Forelimb muscle (tissue), 1 donor: ENCODE measurements around the gene TRABD. TPM values are rescaled to one million over a fixed set of nuclear protein-coding genes. Genes with fewer than 3 reads are reported as not detected.

Experiments
- DNase-seq: peaks from one replicate; pipeline ENCODE4 v3.0.0-alpha.2; 2013; ENCODE audit warnings: low read depth
- polyA plus RNA-seq: library from polyadenylated mRNA; unstranded; fragments of 120-200 nt; gene quantifications from one replicate; pipeline ENCODE4 v1.2.1, GENCODE V29; 2013; ENCODE audit not compliant: insufficient read length

The TRABD gene
- polyA plus RNA-seq, 1 donor = 19.5 TPM

GRCh38 chr22:50186761-50187523, 1.2 kb downstream of the TRABD start:
- DNase-seq = no peak

- no peak for DNase-seq
These were observed 2.6 kb downstream of the TRABD start for GRCh38 chr22:50188356-50188755.

- no peak for DNase-seq
These were observed 3.6 kb downstream of the TRABD start for GRCh38 chr22:50189184-50189848.

GRCh38 chr22:50189849-50190181, 4.1 kb downstream of the TRABD start:
- no peak for DNase-seq

- no peak for DNase-seq
These were observed 4.6 kb downstream of the TRABD start for GRCh38 chr22:50190182-50190940.

- no peak for DNase-seq
These were observed 5.4 kb downstream of the TRABD start for GRCh38 chr22:50190941-50191741.

- no peak for DNase-seq
These were observed 6.9 kb downstream of the TRABD start for GRCh38 chr22:50192436-50193204.

GRCh38 chr22:50193621-50194020, 7.9 kb downstream of the TRABD start:
- no peak for DNase-seq

- DNase-seq = no peak
These were observed 8.5 kb downstream of the TRABD start for GRCh38 chr22:50194037-50194805.

GRCh38 chr22:50196256-50196655, 10.5 kb downstream of the TRABD start:
- no peak for DNase-seq

GRCh38 chr22:50197000-50197800, 11.5 kb downstream of the TRABD start:
- DNase-seq = no peak

GRCh38 chr22:50197856-50198623, 12.3 kb downstream of the TRABD start:
- no peak for DNase-seq

- DNase-seq = no peak
These were observed 12.9 kb downstream of the TRABD start for GRCh38 chr22:50198624-50199017.

GRCh38 chr22:50199251-50199721, 13.6 kb downstream of the TRABD start:
- DNase-seq = no peak

GRCh38 chr22:50199829-50200460, 14.2 kb downstream of the TRABD start:
- no peak for DNase-seq

GRCh38 chr22:50200461-50201190, 14.9 kb downstream of the TRABD start, which contains the start of gene SELENOO:
TSS of gene SELENOO (plus strand) at chr22:50201011. CDS start at chr22:50201037, 26 bp downstream.
- no peak for DNase-seq
